Activated T-cell treated with anti-CD3 and anti-CD28 coated beads, Interleukin-2, amount 50 U/mL, for 72 hours (primary cell): ENCODE measurements around the gene NEK1. TPM values are rescaled to one million over a fixed set of nuclear protein-coding genes. Genes with fewer than 3 reads are reported as not detected.
"Not testable (repeated sequence)": the region's sequence is repeated elsewhere in the genome, so short reads cannot be mapped to it uniquely, and the experiment has no call there.

ENCODE experiments used
- ATAC-seq, 2 donors: fragments of 150-1000 bp; cut with Tn5 transposase; replicated peaks in 1 of 2; 2 replicates each; pipeline ENCODE4 v1.10.0; 2021; ENCODE audit warnings: moderate library complexity in 2 of 2, mild to moderate bottlenecking in 1 of 2
- DNase-seq, 2 donors: peaks; one replicate each; pipeline ENCODE4 v3.0.0; 2021 to 2022; ENCODE audit warnings: mixed read lengths in 1 of 2
- H3K27ac Mint-ChIP-seq: one replicate; pipeline ENCODE4 v1.8.0; 2022; ENCODE audit warnings: mild to moderate bottlenecking, moderate library complexity, mixed read lengths
- H3K27me3 Mint-ChIP-seq: one replicate; pipeline ENCODE4 v1.8.0; 2022; ENCODE audit warnings: low read depth, mixed read lengths
- H3K36me3 Mint-ChIP-seq, 2 donors: one replicate each; pipeline ENCODE4 v1.8.0; 2022; ENCODE audit warnings: mixed read lengths in 2 of 2, mild to moderate bottlenecking in 1 of 2; ENCODE audit not compliant: insufficient read depth in 2 of 2
- H3K4me1 Mint-ChIP-seq: one replicate; pipeline ENCODE4 v1.8.0; 2022; ENCODE audit warnings: low read depth, mixed read lengths
- H3K4me3 Mint-ChIP-seq, 2 donors: one replicate each; pipeline ENCODE4 v1.8.0; 2022; ENCODE audit warnings: mild to moderate bottlenecking in 2 of 2, mixed read lengths in 2 of 2, moderate library complexity in 2 of 2
- H3K9me3 Mint-ChIP-seq, 2 donors: one replicate each; pipeline ENCODE4 v1.8.0; 2022; ENCODE audit warnings: mixed read lengths in 2 of 2
- total RNA-seq, 2 donors: library from RNA; stranded (reverse); gene quantifications; one replicate each; pipeline ENCODE4 v1.2.3, GENCODE V29; 2022

NEK1 gene
- total RNA-seq, 2 donors from 2014 or later: 15.1 to 15.7 TPM

DNA sequence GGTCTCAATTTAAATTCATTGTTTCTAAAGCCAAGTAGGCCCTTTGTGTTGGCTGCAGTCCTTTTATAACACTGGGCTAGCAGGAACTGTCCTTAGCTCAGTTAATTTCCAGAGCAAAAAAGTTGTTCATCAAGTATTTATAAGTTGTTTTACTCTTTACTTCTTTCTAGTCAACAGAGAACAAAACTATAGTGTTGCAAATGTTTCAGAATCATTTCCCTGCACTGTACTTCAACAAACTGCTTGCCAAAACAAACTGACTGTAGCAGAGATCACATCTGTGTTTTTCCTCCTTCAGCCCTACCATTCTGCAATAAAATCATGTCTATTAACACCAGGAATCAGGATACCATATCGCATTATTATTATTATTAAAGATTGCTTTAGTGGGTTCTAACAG, 173.1 kb downstream of the NEK1 start:
- Mint-ChIP-seq H3K4me1 (no peaks in the 10 kb centered on the region), H3K27ac (peak overlapping the region; percentile 8), H3K4me3 (no peak overlapping the region), H3K27me3 (no peaks in the 10 kb centered on the region), H3K36me3 (peaks cover 14 to 15% of the 10 kb centered on the region in 2 donors), H3K9me3 (peaks cover 7 to 12% of the 10 kb centered on the region in 2 donors)
- ATAC-seq: no peak
- no peak for DNase-seq

DNA sequence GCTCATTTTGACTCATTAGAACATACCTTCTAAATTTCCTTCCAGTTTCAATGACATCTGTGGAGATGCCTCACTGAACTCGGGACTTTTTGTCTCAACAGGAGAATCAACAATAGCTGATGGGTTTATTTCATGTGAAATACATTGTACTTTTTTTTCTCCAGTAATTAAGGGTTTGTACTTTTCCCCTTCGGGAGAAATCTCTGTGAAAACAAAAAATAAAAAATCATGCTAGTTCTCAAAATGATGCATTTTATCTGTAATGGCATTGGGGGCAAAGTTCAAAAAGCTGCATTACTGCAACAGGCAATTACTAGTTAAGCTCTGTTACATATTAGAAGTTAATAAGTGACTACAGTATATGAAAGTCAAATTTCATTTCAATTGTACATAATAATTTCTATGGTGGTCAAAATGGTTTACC, 174.3 kb downstream of the NEK1 start:
- Mint-ChIP-seq H3K4me1 (no peaks in the 10 kb centered on the region), H3K9me3 (peaks cover 0 to 6% of the 10 kb centered on the region in 2 donors), H3K27me3 (no peaks in the 10 kb centered on the region), H3K4me3 (no peak overlapping the region), H3K36me3 (peaks cover 3 to 5% of the 10 kb centered on the region in 2 donors), H3K27ac (no peak overlapping the region)
- DNase-seq (no peak), ATAC-seq (no peak)

DNA sequence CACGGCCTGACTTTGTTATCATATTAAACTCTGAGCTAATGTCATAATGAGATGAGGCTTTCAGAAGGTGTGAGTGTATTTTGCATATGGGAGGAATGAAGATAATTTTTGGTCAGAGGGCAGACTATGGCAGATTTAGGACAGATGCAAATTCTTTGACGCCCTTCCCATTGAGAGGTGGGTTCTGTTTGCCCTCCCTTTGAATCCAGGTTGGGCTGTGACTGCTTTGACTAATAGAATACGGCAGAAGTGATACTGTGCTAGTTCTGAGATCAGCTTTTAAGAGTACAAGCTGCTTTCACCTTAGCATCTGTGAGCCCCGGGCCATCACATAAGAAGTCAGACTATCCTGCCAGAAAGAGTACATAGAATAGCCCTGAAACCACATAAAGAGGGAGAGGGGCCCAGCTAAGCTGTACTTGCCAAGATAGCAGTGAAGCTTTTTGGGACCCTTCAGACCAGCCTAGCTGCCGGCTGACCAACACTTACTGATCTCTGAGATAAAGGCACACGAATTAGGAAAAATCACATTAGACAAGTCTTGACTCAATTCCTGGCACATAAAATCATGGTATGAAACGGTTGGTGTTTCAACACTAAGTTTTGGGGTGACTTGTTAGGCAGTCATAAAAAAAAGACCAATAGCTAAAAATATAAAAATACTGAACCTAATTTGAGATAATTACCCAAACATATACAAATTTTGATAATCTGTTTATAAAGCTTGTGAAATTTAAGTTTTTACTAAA, 174.9 kb downstream of the NEK1 start:
- Mint-ChIP-seq H3K4me1 (no peaks in the 10 kb centered on the region), H3K4me3 (no peak overlapping the region), H3K27me3 (no peaks in the 10 kb centered on the region), H3K27ac (no peak overlapping the region), H3K36me3 (peaks cover 3% of the 10 kb centered on the region in 2 donors), H3K9me3 (peaks cover 0 to 4% of the 10 kb centered on the region in 2 donors)
- DNase-seq: no peak
- ATAC-seq: no peak

DNA sequence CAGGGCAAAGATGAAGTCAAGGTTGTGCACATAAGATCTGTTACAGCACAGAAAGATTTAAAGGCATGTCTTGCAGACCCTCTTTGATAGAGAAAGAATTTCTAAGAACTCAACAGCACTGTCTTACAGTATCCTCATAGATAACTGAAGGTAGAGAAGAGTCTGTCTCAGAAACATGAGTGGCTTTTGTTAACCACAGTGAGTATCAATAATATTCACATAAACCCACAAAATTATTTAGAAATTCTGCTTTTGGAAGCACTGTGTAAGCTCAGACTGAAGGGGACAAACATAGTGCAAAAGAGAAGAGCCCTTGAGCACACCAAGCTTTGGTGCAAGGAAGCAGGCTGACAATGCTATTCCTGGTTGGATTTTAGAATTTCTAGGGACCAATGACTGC, 175.6 kb downstream of the NEK1 start:
- Mint-ChIP-seq H3K4me1 (no peaks in the 10 kb centered on the region), H3K36me3 (no peaks in the 10 kb centered on the region), H3K27ac (no peak overlapping the region), H3K9me3 (no peaks in the 10 kb centered on the region), H3K4me3 (no peak overlapping the region), H3K27me3 (no peaks in the 10 kb centered on the region)
- DNase-seq: no peak
- no peak for ATAC-seq

DNA sequence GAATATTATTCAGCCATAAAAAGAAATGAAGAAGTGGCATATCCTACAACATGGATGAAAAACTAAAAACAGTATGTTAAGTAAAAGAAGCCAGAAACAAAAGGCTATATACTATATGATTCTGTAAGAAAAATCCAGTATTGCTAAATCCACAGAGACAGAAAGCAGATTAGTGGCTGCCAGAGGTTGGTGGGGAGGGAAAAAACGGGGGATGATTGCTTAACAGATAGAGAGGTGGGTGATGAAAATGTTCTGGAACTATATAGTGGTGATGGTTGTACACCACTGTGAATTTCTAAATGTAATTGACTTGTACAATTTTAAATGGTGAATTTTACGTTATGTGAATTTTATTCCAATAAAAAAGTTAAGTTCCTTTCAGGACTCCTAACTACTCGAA, 184.0 kb downstream of the NEK1 start:
- Mint-ChIP-seq H3K9me3 (no peaks in the 10 kb centered on the region), H3K4me1 (no peaks in the 10 kb centered on the region), H3K27ac (no peak overlapping the region), H3K36me3 (peaks cover 0 to 3% of the 10 kb centered on the region in 2 donors), H3K27me3 (no peaks in the 10 kb centered on the region), H3K4me3 (no peak overlapping the region)
- DNase-seq: no peak
- no peak for ATAC-seq

DNA sequence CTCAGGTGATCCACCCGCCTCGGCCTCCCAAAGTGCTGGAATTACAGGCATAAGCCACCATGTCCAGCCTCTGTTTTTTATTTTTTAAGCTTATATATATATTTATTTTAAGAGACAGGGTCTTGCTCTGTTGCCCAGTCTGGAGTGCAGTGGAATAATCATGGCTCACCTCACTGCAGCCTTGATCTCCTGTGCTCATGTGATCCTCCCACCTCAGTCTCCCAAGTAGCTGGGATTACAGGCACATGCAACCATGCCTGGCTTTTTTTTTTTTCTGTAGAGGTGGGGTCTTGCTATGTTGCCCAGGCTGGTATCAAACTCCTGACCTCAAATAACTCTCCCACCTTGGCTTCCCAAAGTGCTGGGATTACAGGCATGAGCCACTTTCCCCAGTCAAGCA, 184.7 kb downstream of the NEK1 start:
- ATAC-seq, H3K27ac Mint-ChIP-seq, H3K4me1 Mint-ChIP-seq, H3K4me3 Mint-ChIP-seq, H3K27me3 Mint-ChIP-seq, DNase-seq, H3K9me3 Mint-ChIP-seq, H3K36me3 Mint-ChIP-seq: not testable (repeated sequence)

DNA sequence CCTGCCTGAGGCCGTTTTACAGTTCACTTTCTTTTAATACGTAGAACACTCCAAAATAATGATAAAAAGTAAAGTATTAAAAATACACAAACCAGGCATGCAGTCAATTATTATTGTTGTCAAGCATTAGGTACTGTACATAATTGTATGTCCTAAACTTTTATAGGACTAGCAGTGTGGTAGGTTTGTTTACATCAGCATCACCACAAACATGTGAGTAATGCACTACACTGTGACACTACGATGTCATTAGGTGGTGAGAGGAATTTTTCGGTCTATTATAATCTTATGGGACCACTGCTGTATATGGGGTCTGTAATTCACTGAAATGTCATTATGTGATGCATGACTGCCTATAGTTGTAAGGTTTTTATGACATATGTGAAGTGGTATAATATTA, 192.1 kb downstream of the NEK1 start:
- Mint-ChIP-seq H3K9me3 (no peaks in the 10 kb centered on the region), H3K4me1 (peaks cover 23% of the 10 kb centered on the region), H3K27me3 (no peaks in the 10 kb centered on the region), H3K4me3 (no peak overlapping the region), H3K27ac (no peak overlapping the region), H3K36me3 (peaks cover 0 to 5% of the 10 kb centered on the region in 2 donors)
- DNase-seq: no peak
- ATAC-seq: no peak

DNA sequence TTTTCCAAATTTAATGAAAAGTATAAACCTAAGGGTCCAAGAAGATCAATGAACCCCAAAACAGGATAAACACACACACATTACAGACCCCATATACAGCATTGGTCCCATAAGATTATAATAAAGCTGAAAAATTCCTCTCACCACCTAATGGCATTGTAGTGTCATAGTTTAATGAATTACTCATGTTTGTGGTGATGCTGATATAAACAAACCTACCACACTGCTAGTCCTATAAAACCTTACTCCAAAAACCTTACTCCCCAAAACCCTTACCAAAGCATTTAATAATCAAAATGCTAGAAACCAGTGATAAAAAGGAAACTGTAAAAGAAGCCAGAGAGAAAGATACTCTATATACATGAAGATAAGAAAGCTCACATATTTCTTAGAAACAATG, 193.5 kb downstream of the NEK1 start:
- Mint-ChIP-seq H3K4me1 (peaks cover 23% of the 10 kb centered on the region), H3K27ac (peak overlapping the region; percentile 11), H3K9me3 (no peaks in the 10 kb centered on the region), H3K36me3 (peaks cover 0 to 2% of the 10 kb centered on the region in 2 donors), H3K27me3 (no peaks in the 10 kb centered on the region), H3K4me3 (no peak overlapping the region)
- ATAC-seq: no peak
- no peak for DNase-seq

DNA sequence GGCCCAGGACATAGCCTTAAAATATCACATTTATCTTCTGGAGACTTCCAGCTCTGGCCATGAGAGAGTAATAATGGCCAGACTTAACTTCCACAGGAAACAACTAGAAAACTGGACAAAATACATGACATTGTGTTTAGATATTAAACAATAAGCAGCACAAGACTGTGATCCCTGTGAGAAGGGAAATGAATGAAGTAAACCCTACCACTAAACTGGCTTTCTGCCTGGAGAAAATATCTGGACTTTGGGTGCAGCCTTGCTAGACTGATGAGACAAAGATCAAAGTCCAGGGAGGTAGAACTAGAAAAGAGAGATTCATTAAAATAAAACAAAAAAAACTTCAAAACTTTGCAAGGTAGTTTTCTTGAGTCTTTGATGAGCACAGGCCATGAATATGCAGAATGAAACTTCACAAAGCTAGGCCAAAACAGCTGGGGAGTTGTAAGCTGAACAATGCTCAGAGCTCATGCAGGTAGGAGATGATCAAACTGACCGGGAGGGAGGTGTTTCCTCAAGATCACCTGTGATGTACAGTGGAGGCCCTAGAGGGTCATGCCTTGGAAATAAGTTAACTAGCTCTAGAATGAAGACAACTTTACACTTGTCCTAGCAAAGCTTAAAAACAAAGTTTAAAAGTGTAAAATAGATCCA, 194.6 kb downstream of the NEK1 start:
- DNase-seq (no peak), ATAC-seq (no peak)
- no peak overlapping the region for H3K4me3 Mint-ChIP-seq
- H3K4me1 Mint-ChIP-seq: peaks cover 24% of the 10 kb centered on the region
- H3K9me3 Mint-ChIP-seq: no peaks in the 10 kb centered on the region
- H3K27ac Mint-ChIP-seq: peak overlapping the region; percentile 1
- H3K27me3 Mint-ChIP-seq: no peaks in the 10 kb centered on the region
- H3K36me3 Mint-ChIP-seq: peaks cover 0 to 2% of the 10 kb centered on the region in 2 donors

DNA sequence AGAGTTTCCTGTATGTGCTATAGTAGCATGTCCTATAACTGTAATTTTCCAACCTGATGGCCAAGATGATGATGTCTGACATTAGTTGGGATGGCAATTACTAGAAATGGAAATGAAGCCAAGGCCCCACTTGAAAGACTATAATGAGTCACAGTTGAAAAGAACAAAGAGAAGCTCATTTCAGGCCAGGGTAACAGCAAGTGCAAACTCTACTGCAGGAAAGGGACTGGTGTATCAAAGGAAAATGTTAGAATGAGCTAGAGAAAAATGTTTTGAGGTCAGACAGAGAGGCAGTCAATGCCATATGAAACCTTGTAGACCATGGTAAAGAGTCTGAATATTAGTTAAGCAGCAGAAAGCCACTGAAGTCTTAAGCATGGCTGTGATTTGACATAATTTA, 195.4 kb downstream of the NEK1 start:
- DNase-seq (no peak), ATAC-seq (peak; percentile 90 to 92)
- peaks cover 32% of the 10 kb centered on the region for H3K4me1 Mint-ChIP-seq
- H3K9me3 Mint-ChIP-seq: no peaks in the 10 kb centered on the region
- H3K4me3 Mint-ChIP-seq: no peak overlapping the region
- H3K27ac Mint-ChIP-seq: peak overlapping the region; percentile 1
- H3K27me3 Mint-ChIP-seq: no peaks in the 10 kb centered on the region
- peaks cover 0 to 2% of the 10 kb centered on the region in 2 donors for H3K36me3 Mint-ChIP-seq

DNA sequence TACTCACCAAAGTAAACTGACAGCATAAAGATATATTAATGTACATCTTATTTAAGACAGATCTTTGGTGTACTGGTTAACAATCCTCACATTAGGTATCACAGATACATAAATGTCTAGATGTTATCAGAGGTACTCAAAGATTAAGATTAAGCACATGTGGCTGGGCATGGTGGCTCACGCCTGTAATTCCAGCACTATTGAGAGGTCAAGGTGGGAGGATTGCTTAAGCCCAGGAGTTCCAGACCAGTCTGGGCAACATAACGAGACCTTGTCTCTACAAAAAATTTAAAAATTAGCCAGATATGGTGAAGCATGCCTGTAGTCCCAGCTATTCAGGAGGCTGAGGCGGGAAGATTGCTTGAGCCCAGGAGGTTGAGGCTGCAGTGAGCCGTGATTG, 195.9 kb downstream of the NEK1 start:
- no peak overlapping the region for H3K27ac Mint-ChIP-seq
- peak in 1 of 2 donors; percentile 10 for ATAC-seq

DNA sequence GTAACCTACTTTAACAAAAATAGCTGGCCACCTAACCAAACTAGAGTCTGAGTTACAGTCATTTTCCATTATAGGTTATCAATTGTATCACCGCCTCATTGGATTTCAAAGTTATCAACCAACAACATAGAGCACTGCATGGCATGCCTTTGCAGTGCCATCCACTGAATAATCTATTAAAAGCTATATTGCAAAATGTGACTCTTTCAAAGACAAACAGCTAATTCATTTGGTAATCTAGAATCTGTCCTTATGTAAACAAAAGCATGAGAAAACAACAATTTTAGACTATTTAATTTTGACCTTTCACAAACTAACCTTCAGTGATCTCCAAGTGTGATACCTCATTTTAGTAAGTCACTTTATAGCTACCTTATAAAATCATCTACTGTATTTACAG, 197.5 kb downstream of the NEK1 start:
- DNase-seq: no peak
- ATAC-seq: no peak
- Mint-ChIP-seq H3K36me3 (no peaks in the 10 kb centered on the region), H3K27me3 (no peaks in the 10 kb centered on the region), H3K4me3 (no peak overlapping the region), H3K9me3 (no peaks in the 10 kb centered on the region), H3K27ac (no peak overlapping the region), H3K4me1 (peaks cover 51% of the 10 kb centered on the region)

More for the DNA sequence above, 195.9 kb downstream of the NEK1 start:
- no peaks in the 10 kb centered on the region for H3K9me3 Mint-ChIP-seq
- H3K4me1 Mint-ChIP-seq: peaks cover 37% of the 10 kb centered on the region
- no peak for DNase-seq
- H3K36me3 Mint-ChIP-seq: peaks cover 0 to 2% of the 10 kb centered on the region in 2 donors
- H3K27me3 Mint-ChIP-seq: no peaks in the 10 kb centered on the region
- no peak overlapping the region for H3K4me3 Mint-ChIP-seq

DNA sequence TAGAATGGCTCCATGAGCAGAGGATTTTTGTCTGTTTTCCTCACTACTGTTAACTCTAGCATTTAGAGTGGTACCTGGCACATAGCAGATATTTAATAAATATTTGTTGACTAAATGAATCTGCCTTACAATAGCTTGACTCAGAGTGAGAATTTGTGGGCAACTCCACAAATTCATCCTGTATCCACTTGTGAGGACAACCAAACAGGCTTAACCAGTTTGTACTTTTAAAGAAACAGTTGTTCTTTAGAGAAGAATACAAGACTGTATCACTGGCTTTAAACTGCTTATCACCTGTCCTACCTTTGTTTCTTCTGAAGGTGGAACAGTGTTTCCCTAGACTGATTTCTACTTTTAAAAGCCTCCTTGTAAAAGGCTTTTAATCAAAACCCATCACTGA, 200.3 kb downstream of the NEK1 start:
- Mint-ChIP-seq H3K4me3 (no peak overlapping the region), H3K36me3 (no peaks in the 10 kb centered on the region), H3K4me1 (peaks cover 39% of the 10 kb centered on the region), H3K27me3 (no peaks in the 10 kb centered on the region), H3K27ac (peak overlapping the region; percentile 68), H3K9me3 (no peaks in the 10 kb centered on the region)
- ATAC-seq: no peak
- DNase-seq: no peak
